A673 (cell line): Measurements from ENCODE around the gene CDKN2B.

ENCODE experiments used
- EZH2 ChIP-seq: fragments of 200-600 bp; sonication (generic); IDR thresholded peaks from 2 replicates; pipeline ENCODE4 v1.6.1; 2017; ENCODE audit warnings: borderline replicate concordance, low read depth, mild to moderate bottlenecking, mixed read lengths, antibody characterized with exemption, low read length; ENCODE audit not compliant: poor library complexity, severe bottlenecking
- TF ChIP-seq, protein P1 (sequence below): fragments of 300-800, 200-600 bp; sonication (generic); conservative IDR thresholded peaks from 2 replicates; pipeline ENCODE4 v1.5.1; 2017; ENCODE audit warnings: low read depth, mild to moderate bottlenecking, antibody characterized with exemption, low read length, moderate library complexity, mixed read lengths

DNA sequence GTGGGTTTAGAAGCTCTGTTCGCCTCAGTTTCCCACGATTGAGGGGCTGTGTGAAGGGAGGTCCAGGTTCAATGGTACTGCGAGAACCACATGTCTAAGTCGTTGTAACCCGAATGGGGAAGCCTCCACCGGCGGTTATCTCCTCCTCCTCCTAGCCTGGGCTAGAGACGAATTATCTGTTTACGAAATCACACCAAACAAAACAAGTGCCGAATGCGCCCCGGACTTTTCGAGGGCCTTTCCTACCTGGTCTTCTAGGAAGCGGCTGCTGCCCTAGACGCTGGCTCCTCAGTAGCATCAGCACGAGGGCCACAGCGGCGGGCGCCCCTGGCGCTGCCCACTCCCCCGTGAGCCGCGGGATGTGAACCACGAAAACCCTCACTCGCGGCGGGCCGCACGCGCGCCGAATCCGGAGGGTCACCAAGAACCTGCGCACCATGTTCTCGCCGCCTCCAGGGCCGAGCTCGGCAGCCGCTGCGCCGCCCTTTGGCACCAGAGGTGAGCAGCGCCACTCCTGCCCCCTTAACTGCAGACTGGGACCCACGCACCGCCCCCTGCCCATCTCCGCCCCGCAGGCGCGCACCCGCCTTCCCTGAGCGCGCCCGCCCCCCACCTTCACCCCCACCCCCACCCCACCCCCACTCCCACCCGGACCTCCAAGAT is 15.1 kb downstream of the CDKN2B start, which contains the start of gene CDKN2A:
- TF ChIP-seq, protein P1, sequence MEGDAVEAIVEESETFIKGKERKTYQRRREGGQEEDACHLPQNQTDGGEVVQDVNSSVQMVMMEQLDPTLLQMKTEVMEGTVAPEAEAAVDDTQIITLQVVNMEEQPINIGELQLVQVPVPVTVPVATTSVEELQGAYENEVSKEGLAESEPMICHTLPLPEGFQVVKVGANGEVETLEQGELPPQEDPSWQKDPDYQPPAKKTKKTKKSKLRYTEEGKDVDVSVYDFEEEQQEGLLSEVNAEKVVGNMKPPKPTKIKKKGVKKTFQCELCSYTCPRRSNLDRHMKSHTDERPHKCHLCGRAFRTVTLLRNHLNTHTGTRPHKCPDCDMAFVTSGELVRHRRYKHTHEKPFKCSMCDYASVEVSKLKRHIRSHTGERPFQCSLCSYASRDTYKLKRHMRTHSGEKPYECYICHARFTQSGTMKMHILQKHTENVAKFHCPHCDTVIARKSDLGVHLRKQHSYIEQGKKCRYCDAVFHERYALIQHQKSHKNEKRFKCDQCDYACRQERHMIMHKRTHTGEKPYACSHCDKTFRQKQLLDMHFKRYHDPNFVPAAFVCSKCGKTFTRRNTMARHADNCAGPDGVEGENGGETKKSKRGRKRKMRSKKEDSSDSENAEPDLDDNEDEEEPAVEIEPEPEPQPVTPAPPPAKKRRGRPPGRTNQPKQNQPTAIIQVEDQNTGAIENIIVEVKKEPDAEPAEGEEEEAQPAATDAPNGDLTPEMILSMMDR, result no peak
- TF ChIP-seq EZH2, result no peak
